ENCODE results near the gene RYR1.

GRCh38 chr19:38508507-38508906, 75.0 kb downstream of the RYR1 start:
- TF ChIP-seq EZH2 (IDR thresholded peaks at IDR 0.05; ENCODE audit: insufficient read depth, poor library complexity, severe bottlenecking), result no peak
- no peak for TF ChIP-seq EZH2phosphoT487 (IDR thresholded peaks at IDR 0.05; ENCODE audit: insufficient read depth, low read depth)

All from GM23248 (cell line).